ENCODE results near the gene ZNF215.
A peak's percentile ranks its signal among the peaks of the same experiment; 100 is the strongest.

The ZNF215 gene

GRCh38 chr11:6988506-6988905 is 62.3 kb downstream of the ZNF215 start:
- H3K27me3 ChIP-seq (ENCODE audit: control insufficient read depth, insufficient read depth, low read length, poor library complexity, severe bottlenecking) = no peaks in the 10 kb centered on the region
- no peak overlapping the region for H3K27ac ChIP-seq (ENCODE audit: insufficient read depth, low read depth, low read length, poor library complexity, severe bottlenecking)
- no peaks in the 10 kb centered on the region for H3K4me1 ChIP-seq (ENCODE audit: control insufficient read depth, insufficient read depth, low read length)
- no peaks in the 10 kb centered on the region for H3K9me3 ChIP-seq (ENCODE audit: control insufficient read depth, low read length)
- H3K4me3 ChIP-seq (ENCODE audit: insufficient read depth, low read depth, low read length) = no peak overlapping the region
- no peaks in the 10 kb centered on the region for H3K36me3 ChIP-seq (ENCODE audit: control insufficient read depth, insufficient read depth, low read length)

- no peaks in the 10 kb centered on the region for H3K9me3 ChIP-seq (ENCODE audit: control insufficient read depth, low read length)
- no peaks in the 10 kb centered on the region for H3K4me1 ChIP-seq (ENCODE audit: control insufficient read depth, insufficient read depth, low read length)
- no peak overlapping the region for H3K27ac ChIP-seq (ENCODE audit: insufficient read depth, low read depth, low read length, poor library complexity, severe bottlenecking)
- 81 to 87% methylated on average over 6 of the region's 6 CpGs for WGBS, 2 experiments
- no peak overlapping the region for H3K4me3 ChIP-seq (ENCODE audit: insufficient read depth, low read depth, low read length)
- no peaks in the 10 kb centered on the region for H3K36me3 ChIP-seq (ENCODE audit: control insufficient read depth, insufficient read depth, low read length)
- H3K27me3 ChIP-seq (ENCODE audit: control insufficient read depth, insufficient read depth, low read length, poor library complexity, severe bottlenecking) = no peaks in the 10 kb centered on the region
Observed at GRCh38 chr11:6991227-6991626, 65.0 kb downstream of the ZNF215 start.

- Histone ChIP-seq H3K27me3 (ENCODE audit: control insufficient read depth, insufficient read depth, low read length, poor library complexity, severe bottlenecking) (no peaks in the 10 kb centered on the region), H3K4me1 (ENCODE audit: control insufficient read depth, insufficient read depth, low read length) (no peaks in the 10 kb centered on the region), H3K36me3 (ENCODE audit: control insufficient read depth, insufficient read depth, low read length) (no peaks in the 10 kb centered on the region), H3K4me3 (ENCODE audit: insufficient read depth, low read depth, low read length) (no peak overlapping the region), H3K27ac (ENCODE audit: insufficient read depth, low read depth, low read length, poor library complexity, severe bottlenecking) (peak overlapping the region; percentile 44), H3K9me3 (ENCODE audit: control insufficient read depth, low read length) (no peaks in the 10 kb centered on the region)
- 79 to 90% methylated on average over 1 to 2 of the region's 2 CpGs for WGBS, 2 experiments
Observed at GRCh38 chr11:6992026-6992425, 65.8 kb downstream of the ZNF215 start.

- H3K27me3 ChIP-seq (ENCODE audit: control insufficient read depth, insufficient read depth, low read length, poor library complexity, severe bottlenecking) = no peaks in the 10 kb centered on the region
- no peak overlapping the region for H3K27ac ChIP-seq (ENCODE audit: insufficient read depth, low read depth, low read length, poor library complexity, severe bottlenecking)
- 77 to 79% methylated on average over 11 of the region's 11 CpGs for WGBS, 2 experiments
- H3K4me1 ChIP-seq (ENCODE audit: control insufficient read depth, insufficient read depth, low read length) = no peaks in the 10 kb centered on the region
- no peak overlapping the region for H3K4me3 ChIP-seq (ENCODE audit: insufficient read depth, low read depth, low read length)
- no peaks in the 10 kb centered on the region for H3K9me3 ChIP-seq (ENCODE audit: control insufficient read depth, low read length)
- H3K36me3 ChIP-seq (ENCODE audit: control insufficient read depth, insufficient read depth, low read length) = no peaks in the 10 kb centered on the region
Observed at GRCh38 chr11:6992457-6993417, 66.5 kb downstream of the ZNF215 start.

GRCh38 chr11:6995703-6996102 is 69.5 kb downstream of the ZNF215 start:
- Histone ChIP-seq H3K27me3 (ENCODE audit: control insufficient read depth, insufficient read depth, low read length, poor library complexity, severe bottlenecking) (no peaks in the 10 kb centered on the region), H3K4me1 (ENCODE audit: control insufficient read depth, insufficient read depth, low read length) (no peaks in the 10 kb centered on the region), H3K27ac (ENCODE audit: insufficient read depth, low read depth, low read length, poor library complexity, severe bottlenecking) (no peak overlapping the region), H3K9me3 (ENCODE audit: control insufficient read depth, low read length) (no peaks in the 10 kb centered on the region), H3K36me3 (ENCODE audit: control insufficient read depth, insufficient read depth, low read length) (peaks cover 3% of the 10 kb centered on the region), H3K4me3 (ENCODE audit: insufficient read depth, low read depth, low read length) (no peak overlapping the region)

GRCh38 chr11:7004482-7004881 is 78.3 kb downstream of the ZNF215 start:
- H3K9me3 ChIP-seq (ENCODE audit: control insufficient read depth, low read length) = no peaks in the 10 kb centered on the region
- H3K4me3 ChIP-seq (ENCODE audit: insufficient read depth, low read depth, low read length) = no peak overlapping the region
- H3K27ac ChIP-seq (ENCODE audit: insufficient read depth, low read depth, low read length, poor library complexity, severe bottlenecking) = no peak overlapping the region
- peaks cover 9% of the 10 kb centered on the region for H3K36me3 ChIP-seq (ENCODE audit: control insufficient read depth, insufficient read depth, low read length)
- WGBS, 2 experiments = 81 to 89% methylated on average over 3 of the region's 3 CpGs
- H3K4me1 ChIP-seq (ENCODE audit: control insufficient read depth, insufficient read depth, low read length) = no peaks in the 10 kb centered on the region
- H3K27me3 ChIP-seq (ENCODE audit: control insufficient read depth, insufficient read depth, low read length, poor library complexity, severe bottlenecking) = no peaks in the 10 kb centered on the region
